HG02642 (cell line): Measurements from ENCODE around the gene UCK2.
A peak's percentile ranks its signal among the peaks of the same experiment; 100 is the strongest.

Source experiments
- ATAC-seq: cut with Tn5 transposase; IDR thresholded peaks from one replicate; pipeline ENCODE4 v1.9.1; 2021; ENCODE audit warnings: mild to moderate bottlenecking; ENCODE audit not compliant: unreplicated experiment, poor library complexity

The UCK2 gene

DNA sequence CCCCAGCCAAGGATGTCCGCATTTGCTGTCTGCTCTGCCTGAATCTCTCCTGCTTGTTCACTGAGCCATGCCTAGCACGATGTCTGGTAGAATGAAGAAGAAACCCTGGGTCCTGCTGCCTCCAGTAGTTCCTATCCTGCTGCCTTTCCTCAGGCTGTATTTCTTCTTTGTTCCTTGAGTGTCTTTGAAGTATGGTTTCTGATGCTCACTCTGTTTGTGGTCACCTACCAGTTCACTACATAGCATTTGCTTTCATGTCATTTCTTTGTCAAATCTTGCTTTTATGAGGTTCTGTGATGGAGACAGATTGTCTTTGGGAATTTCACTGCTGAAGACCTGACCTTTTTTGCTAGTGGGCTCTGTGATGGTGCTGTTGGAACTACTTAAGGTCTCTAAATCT lies 5.9 kb downstream of the UCK2 start:
- ATAC-seq, result no peak

DNA sequence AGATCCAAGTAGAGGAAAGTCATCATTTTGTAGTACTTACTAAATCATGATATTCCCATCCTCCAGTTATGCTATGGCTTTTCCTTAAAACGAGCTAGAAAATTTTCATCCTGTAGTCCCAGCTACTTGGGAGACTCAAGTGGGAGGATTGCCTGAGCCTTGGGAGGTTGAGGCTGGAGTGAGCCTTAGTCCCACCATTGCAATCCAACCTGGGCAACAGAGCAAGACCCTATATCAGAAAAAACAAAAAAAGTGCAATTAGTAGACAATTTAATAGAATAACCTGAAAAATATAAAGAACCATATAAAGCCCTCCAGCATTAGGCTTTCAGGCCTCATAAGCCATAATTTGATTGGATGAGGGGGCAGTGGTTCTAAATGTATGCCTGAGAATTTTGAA lies 6.8 kb downstream of the UCK2 start:
- ATAC-seq, result no peak

DNA sequence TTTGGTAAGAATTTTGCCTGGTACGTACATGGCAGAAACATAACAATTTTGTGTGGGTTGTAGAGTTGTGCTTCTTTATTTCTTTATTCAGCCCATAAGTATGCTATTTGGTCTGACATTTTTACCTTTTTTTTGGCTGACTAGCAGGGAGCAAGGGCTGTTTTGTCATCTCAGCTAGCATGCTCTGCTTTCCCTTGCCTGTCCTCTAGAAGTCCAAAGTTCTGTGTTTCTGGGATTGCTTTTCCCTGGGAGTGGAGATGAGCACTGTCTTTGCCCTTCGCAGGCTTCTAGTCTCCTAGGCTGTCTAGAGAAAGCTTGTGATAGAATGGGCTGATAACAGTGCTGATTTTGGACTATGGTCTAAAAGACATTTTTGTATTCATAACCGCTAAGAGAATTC lies 7.5 kb downstream of the UCK2 start:
- no peak for ATAC-seq

DNA sequence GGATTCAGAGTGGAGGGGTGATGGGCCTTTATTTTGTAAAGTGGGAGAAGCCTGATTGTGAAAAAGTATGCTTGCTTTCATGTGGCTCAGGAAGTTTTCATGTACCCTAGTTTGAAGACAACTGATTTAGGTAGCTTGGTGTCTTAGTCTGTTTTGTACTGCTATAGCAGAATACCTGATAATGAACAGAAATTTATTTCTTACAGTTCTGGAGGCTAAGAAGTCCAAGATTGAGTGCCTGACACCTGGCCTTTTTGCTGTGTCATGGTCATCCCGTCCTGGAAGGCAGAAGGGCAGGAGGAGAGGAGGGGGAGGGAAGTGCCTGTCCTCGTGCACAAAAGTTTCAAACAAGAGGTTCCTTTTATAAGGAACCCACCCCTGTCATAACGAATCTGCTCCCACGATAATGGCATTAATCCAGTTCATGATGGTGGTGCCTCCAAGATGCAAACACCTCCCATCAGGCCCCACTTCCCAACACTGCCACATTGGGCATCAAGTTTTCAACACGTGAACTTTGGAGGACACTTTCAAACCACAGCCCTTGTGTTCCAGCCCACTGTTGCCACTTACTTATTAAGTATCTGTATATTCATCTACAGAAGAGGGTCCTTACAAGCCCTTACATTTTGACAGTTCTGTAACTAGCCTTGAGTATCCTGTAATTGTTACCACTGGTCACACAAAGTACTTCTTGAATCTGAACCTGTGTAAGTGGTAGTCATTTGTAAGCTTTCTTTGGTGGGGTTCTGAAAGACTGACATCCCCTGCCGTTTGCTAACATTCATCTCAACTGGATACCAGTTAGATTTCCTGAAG lies 9.5 kb downstream of the UCK2 start:
- ATAC-seq, result no peak

DNA sequence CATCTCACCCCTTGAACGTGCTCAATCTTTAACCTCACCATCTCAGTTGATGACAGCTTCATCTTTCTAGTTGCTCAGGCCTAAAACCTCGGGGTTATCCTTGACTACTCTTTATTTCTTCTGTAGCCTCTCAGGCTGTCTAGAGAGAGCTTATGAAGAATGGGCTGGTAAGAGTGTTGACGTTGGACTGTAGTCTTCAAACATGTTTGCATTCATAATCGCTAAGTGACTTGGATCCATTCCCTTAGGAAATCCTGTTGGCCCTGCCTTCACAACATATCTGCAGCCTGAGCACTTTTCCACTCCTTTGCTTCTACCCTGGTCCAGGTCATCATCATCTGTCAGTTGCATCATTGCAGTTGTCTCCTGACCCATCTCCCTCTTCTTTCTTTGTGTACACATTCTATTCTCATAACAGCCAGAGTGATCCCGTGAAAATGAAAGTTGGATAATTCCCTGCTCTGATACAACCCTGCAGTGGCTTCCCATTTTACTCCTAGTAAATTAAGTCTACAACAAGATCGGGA lies 10.5 kb downstream of the UCK2 start:
- no peak for ATAC-seq

DNA sequence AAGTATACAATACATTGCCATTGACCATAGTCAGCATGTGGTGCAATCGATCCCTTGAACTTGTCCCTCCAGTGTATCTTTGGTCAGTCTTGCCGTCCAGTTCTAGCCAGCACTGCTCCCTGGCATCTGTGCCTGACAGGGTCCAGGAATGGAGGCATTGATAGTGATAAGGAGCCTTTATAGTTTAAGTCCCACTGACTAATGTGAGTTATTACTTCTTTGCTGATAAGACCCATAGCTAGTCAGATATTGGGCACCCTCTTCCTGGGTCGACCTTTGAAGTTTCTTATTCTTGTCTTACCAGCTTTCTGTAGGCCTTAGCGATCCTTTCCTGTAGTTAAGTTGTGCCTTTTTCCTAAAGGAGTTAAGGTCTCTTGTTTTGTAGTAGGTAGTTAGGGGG lies 13.0 kb downstream of the UCK2 start:
- ATAC-seq, result no peak

DNA sequence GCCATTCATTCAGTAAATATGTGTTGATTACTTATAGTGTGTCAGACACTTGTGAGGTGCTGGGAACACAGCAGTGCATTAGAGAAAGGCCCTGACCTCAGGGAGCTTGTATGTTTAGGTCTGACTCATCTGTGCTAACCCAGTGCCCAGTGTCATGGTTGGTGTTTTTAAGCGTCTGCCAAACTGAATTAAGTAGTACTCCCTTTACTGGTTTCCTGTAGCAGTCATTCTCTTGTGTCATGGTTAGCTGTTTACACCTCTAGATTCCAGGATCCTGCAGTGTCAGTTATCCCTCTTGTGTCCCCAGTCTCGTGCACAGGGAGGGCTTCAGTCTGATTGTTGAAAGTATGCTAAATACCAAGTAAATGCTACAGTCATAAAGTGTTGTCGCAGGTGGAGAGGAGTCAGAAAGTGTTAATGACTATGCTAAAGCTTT lies 14.2 kb downstream of the UCK2 start:
- peak; percentile 40 for ATAC-seq

DNA sequence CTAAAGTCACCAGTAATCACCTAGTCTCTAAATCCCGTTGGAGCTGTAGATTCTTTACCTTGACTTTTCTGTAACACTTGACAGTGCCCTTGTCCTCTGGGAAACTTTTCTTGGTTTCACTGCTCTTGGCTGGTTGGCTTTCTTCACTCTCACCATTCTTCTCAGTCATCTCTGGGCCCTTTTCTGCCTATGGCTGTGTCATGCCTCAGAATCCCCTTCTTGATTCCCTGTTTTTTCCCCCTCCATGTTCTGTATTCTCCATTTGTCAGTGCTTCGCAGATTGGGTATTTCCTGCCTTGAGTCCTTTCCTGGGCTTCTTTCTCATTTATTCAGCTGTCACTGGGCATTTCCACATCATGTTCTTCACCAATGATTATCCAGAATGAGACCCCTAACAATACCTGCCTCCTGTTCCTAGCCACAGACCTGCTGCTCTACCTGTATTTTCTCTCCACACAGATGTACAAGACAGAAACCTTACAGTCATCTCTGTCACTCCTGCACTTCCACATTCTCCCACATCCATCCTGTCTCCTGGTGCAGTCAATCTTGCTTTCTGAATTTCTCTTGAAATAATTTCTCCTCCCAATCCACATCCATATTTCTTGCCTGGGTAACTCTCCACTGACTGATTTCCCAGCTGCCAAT lies 14.7 kb downstream of the UCK2 start:
- ATAC-seq, result peak; percentile 26

DNA sequence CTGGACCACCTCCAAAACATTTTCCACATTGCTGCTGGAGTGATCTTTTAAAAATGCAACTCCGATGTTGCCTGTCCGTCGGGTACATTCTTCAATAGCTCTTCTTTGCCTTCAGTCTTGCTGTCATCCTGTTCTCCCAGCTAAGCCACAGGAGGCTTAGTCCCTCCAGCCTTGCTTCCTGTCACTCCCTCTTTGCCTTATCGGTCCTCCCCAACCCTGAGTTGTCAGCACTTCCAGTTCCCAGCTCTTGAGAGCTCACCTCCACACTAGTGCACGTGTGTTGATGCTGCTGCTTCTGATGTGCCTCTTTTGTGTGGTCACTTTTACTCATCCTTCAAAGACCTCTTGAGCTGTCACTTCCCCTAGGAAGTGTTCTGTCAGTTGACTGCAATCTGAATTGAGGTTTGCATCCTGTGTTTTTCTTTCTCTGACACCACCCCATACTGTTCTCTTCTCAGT lies 15.3 kb downstream of the UCK2 start:
- ATAC-seq, result peak; percentile 55

DNA sequence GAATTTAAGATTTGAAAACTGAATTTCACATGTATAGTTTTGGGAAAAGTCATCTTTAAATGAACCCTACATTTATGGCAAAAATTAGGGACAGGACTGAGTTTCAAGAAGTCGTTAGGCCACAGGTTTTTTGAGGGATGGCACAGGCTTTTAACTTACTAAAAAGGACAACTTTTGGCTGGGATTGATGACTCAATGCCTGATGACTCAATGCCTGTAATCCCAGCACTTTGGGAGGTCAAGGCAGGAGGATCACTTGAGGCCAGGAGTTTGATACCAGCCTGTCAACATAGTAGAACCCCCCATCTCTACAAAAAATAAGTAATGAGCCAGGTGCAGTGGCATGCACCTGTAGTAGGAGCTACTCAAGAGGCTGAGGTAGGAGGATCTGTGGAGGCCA lies 15.9 kb downstream of the UCK2 start:
- ATAC-seq, result no peak

DNA sequence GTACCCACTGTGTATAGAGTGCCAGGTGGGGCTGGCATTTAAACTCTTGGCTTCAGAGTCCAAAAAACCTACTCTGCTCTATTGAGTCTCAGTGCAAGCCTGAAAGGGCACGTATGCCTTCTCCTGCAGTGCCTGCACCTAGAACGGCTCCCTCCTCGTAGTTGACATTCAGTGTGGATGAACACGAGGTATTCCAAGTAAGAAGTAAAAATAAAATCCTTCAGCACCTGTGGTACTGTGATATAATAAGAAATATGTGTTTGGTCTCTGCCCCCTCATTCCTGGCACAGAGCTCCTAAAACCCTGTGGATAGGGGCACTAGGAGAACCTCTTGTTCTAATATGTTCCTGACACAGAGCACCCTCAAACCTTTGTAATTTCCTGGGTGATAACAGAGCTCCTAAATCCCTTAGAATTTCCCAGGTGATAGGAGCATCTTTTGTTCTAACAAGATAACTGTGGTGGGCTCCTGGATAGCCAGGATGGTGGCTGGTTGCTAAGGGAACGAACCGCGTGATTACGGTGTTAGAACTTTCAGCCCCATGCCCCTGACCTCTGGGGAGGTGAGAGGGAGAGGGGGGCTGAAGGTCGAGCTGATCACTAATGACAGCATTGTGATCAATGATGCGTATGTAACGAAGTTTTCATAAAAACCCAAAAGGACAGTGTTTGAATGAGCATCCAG lies 16.8 kb downstream of the UCK2 start:
- ATAC-seq, result no peak

DNA sequence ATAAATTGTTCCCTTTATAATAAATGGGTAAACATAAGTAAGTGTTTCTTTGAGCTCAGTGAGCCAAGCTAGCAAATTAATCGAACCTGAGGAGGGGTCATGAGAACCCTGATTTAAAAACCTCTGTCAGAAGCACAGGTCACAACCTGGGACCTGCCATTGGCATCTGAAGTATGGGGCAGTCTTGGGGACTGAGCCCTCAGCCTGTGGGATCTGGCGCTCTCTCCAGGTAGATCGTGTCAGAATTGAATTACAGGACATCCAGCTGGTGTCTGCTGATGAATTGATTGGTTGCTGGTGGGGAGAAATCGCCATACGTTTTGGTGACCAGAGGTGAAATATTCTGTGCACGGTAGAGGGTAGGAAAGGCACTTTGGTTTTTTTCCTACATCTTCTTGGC lies 17.5 kb downstream of the UCK2 start:
- ATAC-seq, result no peak

DNA sequence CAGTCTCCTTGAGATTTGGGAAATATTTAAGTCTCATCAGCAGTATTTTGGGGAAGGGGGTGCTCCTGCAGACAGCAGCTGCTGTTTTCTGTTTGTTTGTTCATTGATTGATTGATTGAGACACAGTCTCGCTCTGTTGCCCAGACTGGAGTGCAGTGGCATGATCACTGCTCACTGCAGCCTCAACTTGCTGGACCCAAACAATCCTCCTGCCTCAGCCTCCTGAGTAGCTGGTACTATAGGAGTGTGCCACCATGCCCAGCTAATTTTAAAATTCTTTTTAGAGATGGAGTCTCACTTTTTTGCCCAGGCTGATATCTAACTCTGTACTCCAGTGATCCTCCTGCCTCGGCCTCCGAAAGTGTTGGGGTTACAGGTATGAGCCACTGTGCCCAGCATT lies 18.2 kb downstream of the UCK2 start:
- ATAC-seq, result no peak

DNA sequence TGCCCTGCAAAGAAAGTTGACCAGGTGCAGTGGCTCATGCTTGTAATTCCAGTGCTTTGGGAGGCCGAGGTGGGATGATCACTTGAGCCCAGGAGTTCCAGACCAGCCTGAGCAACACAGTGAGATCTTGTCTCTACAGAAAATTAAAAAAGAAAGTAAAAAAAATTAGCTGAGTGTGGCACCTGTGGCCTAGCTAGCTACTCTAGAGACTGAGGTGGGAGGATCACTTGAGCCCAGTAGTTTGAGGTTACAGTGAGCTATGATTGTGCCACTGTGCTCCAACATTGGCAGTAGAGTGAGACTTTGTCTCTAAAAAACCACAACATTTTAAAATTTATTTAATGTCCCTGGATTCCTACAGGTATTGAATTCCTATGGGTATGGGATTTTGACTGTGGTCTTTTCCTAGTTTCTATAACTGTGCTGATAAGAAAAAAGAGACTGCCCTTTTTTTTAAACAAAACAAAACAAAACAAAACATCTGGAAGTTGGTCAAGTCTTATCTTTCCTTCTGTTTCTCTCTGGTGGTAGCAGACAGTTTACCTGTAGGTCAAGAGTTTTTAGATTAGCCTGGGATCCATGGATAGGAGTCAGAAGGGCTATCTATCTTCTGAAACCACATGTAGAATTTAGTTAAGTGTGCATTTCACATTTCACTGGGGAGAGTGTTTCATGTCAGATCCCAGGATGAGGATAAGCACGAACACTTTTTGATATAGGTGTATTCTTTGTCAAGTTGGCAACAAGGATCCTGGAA lies 18.8 kb downstream of the UCK2 start:
- peak; percentile 42 for ATAC-seq

DNA sequence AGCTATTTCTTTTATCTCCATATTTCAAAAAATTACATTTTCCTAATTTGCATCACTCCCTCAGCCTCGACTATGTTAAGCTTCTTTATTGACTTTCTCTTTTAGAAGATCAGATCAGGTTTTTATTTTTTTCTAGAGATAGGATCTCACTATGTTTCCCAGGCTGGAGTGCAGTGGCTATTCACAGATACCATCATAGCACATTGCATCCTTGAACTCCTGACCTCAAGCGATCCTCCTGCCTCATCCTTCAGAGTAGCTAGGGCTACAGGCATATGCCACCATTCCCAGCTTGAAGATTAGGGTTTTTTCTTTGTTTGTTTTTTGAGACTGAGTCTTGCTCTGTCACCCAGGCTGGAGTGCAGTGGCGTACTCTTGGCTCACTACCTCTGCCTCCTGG lies 20.1 kb downstream of the UCK2 start:
- no peak for ATAC-seq

DNA sequence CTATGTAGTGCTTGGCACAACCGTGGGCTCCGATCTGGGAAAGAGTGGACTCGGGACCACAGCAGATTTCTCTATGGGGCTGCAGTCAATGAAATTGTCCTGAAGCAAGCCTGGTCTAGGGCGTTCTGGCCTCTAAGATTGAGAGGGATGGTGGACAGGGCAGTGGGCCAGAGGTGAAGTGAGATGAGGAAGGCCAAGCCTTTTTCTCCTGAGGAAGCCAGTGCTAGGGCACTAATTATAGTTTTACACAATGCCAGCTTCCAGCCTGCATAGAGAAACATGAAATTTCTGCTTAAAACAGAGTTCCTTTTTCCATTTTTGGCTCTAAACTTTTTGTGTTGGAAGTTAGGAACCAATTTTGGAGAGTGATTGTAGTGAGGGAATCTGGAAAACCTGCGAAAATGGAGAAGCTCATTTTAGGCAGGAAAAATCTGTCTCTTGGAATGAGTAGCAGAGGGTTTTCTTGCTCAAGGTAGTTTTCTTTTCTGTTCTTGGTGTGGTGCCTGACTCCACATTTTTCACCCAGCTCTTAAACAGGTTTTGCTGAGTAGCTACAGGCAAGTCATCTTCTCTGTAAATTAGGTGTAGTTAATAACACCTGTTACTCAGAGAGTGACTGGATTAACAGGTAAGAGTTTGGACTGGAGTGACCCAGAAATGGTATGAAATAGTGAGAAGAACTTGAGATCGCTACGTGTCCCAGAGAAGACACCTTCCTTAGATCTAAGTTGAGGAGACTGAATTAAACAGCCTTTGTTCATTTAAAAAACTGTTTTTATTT lies 22.1 kb downstream of the UCK2 start:
- no peak for ATAC-seq

DNA sequence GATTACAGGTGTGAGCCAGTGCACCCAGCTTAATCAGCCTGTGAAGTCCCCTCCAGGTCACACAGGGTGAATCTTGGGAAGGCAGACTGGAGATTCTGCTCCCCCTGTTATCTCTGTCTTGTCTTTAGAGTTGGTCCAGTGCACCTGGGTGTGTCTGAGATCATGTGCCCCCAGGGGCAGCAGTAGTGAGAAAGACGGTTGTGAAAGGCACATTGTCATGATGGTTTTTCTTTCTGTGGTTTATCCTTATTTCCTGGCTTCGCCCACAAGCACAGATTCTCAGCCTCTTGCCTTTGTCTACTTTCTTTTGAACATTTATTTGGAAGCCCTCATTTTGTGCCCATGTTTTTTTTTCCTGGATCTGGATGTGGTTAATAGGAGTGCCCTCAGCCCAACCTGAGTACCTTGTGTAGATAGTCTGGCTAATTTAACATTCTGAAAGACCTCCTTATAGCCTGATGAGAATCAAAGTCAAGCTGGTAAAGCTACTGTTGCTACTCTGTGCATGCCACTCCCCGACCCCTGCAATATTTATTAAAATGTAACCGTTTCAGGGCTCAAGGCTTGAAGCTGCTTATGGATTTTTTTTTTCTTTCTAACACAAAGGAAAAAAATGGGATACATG lies 23.7 kb downstream of the UCK2 start:
- no peak for ATAC-seq

DNA sequence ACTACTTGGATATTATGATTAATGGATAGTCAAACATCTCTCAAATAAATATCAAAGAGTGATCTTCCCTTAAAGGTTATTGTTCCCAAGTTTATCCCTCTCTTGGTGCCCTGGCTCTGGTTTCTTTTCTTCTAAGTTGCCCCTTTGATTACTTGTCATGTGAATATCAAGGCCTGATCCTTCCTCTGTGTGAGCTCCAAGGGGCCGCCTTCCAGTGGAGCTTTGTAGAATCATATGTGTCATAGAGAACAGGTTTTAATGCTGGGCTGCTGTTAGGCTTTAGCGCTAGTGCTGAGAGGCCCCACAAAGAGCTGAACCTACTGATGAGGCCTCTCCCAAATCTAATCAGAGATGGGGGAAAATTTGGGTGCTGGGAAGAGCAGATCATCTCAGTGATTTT lies 25.5 kb downstream of the UCK2 start:
- no peak for ATAC-seq

DNA sequence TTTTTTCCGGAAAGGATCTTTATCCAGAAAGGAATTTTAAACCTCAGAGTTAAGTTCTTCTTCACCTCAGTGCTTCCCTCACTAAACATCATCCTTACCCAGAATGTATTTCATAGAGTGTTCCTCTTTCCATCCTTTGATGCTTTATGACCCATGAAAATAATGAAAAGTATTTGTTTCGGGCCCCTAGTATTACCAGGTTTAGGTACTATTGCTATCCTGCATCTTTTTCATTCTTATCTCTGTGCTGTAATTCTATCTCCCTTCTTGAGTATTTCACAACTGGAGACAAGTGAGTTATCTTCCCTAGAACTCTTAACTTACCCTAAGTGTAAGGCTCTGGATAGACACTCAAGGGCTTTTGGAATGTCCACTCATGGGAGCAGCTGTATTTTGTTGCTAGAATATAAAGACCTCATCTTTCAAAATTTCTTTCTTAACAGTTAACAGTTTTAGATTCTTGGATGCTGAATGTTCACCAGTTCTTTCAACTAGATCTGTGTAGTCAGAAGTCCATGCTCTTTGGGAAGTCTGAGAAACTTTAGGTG lies 26.2 kb downstream of the UCK2 start:
- no peak for ATAC-seq
